Suprapubic skin (tissue), 3 donors: ENCODE data around the gene GIMAP8.

Experiments used
- POLR2A ChIP-seq, 2 donors: fragments of 450-650 bp; IDR thresholded peaks; one replicate each; pipeline ENCODE4 v1.6.1; 2017; ENCODE audit warnings: antibody characterized with exemption in 2 of 2, mild to moderate bottlenecking in 2 of 2, moderate library complexity in 2 of 2
- TF ChIP-seq, protein P1 (sequence below), 2 donors: fragments of 200-600 bp in 1 of 2; fragments of 450-650 bp in 1 of 2; sonication (generic) in 1 of 2; IDR thresholded peaks; one replicate each; pipeline ENCODE4 v1.5.1; 2016 to 2019; ENCODE audit warnings: antibody characterized with exemption in 2 of 2, mild to moderate bottlenecking in 1 of 2, moderate library complexity in 1 of 2

DNA sequence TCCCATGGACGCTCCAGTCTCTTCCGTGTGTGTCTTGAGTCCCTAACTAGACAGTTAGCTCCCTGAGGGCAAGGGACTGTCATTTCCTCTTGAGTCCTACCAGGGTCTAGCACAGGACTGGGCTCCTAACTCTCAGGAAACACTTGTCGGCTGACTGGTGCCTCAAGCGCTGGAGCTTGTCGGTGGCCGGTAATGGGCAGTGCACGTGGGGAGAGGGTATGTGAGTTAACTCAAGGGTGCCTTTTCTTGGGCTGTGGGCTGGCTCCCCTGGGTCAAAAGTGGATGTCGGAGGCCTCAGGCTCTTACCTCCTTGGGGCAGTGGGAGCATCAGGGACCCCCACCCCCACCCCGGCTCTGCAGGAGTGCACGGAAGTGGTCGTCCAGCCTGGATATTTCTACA lies 38.4 kb upstream of the GIMAP8 start:
- TF ChIP-seq, protein P1, sequence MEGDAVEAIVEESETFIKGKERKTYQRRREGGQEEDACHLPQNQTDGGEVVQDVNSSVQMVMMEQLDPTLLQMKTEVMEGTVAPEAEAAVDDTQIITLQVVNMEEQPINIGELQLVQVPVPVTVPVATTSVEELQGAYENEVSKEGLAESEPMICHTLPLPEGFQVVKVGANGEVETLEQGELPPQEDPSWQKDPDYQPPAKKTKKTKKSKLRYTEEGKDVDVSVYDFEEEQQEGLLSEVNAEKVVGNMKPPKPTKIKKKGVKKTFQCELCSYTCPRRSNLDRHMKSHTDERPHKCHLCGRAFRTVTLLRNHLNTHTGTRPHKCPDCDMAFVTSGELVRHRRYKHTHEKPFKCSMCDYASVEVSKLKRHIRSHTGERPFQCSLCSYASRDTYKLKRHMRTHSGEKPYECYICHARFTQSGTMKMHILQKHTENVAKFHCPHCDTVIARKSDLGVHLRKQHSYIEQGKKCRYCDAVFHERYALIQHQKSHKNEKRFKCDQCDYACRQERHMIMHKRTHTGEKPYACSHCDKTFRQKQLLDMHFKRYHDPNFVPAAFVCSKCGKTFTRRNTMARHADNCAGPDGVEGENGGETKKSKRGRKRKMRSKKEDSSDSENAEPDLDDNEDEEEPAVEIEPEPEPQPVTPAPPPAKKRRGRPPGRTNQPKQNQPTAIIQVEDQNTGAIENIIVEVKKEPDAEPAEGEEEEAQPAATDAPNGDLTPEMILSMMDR (IDR thresholded peaks at IDR 0.05) = no peak
- no peak for TF ChIP-seq POLR2A (IDR thresholded peaks at IDR 0.05)
